Measurements from ENCODE around the gene PXT1.

GRCh38 chr6:36432151-36432671 is 10.4 kb downstream of the PXT1 start:
- TF ChIP-seq EZH2phosphoT487 (IDR thresholded peaks at IDR 0.05) (no peak), CTCF (IDR thresholded peaks at IDR 0.05) (no peak)

Measured in neural progenitor cell (in vitro differentiated cells).